ENCODE data around the gene XCR1.

GRCh38 chr3:46013316-46014094, 13.8 kb downstream of the XCR1 start:
- TF ChIP-seq POLR2A (IDR thresholded peaks at IDR 0.05): no peak
- TF ChIP-seq CTCF (IDR thresholded peaks at IDR 0.05): no peak
- TF ChIP-seq EP300 (IDR thresholded peaks at IDR 0.05): no peak
